ENCODE measurements around the gene HOOK2. TPM values are rescaled to one million over a fixed set of nuclear protein-coding genes. Genes with fewer than 3 reads are reported as not detected.

HOOK2 gene
- total and polyA plus RNA-seq, 2 of the 13 experiments (the other 11 are each of a cell fraction or from before 2014, with no cell fraction given), result 9.2 to 12.9 TPM

GRCh38 chr19:12736995-12737834, 38.1 kb downstream of the HOOK2 start, which contains the start of gene GET3 (continued):
- peak; percentile 49; the same call in 1 of the 2 replicates for TF ChIP-seq ZNF281 (CRISPR knock-in tag; IDR thresholded peaks at IDR 0.05; ENCODE audit: borderline replicate concordance)
- TF ChIP-seq YEATS2 (CRISPR knock-in tag; IDR thresholded peaks at IDR 0.05; ENCODE audit: borderline replicate concordance), result peak; percentile 70
- TF ChIP-seq SCMH1 (CRISPR knock-in tag; IDR thresholded peaks at IDR 0.05; ENCODE audit: borderline replicate concordance), result no peak
- TF ChIP-seq MYPOP (CRISPR knock-in tag; IDR thresholded peaks at IDR 0.05), result peak; percentile 67; the same call in 1 of the 2 replicates
- no peak for TF ChIP-seq ZNF660 (CRISPR knock-in tag; IDR thresholded peaks at IDR 0.05; ENCODE audit: borderline replicate concordance, low read depth)
- TF ChIP-seq SNAPC2 (CRISPR knock-in tag; IDR thresholded peaks at IDR 0.05), result no peak
- TF ChIP-seq ZNF652 (CRISPR knock-in tag; IDR thresholded peaks at IDR 0.05; ENCODE audit: borderline replicate concordance, low read depth), result no peak
- TF ChIP-seq ZNF264 (CRISPR knock-in tag; IDR thresholded peaks at IDR 0.05), result 0 out of 2 replicates have a peak, but pooled peaks have one; percentile 60
- peak; percentile 17 for TF ChIP-seq PCBP2 (optimal IDR thresholded peaks at IDR 0.05; ENCODE audit: low read depth, low read length, poor library complexity, severe bottlenecking)
- peak; percentile 38 for TF ChIP-seq ZNF280D (CRISPR knock-in tag; IDR thresholded peaks at IDR 0.05)
- TF ChIP-seq ZNF530 (CRISPR knock-in tag; IDR thresholded peaks at IDR 0.05; ENCODE audit: low read depth), result no peak
- no peak for TF ChIP-seq UBTF (CRISPR knock-in tag; IDR thresholded peaks at IDR 0.05)
- TF ChIP-seq ZNF639 (CRISPR knock-in tag; conservative IDR thresholded peaks at IDR 0.05), result no peak
- no peak for TF ChIP-seq TEF (CRISPR knock-in tag; IDR thresholded peaks at IDR 0.05)
- TF ChIP-seq SOX13 (IDR thresholded peaks at IDR 0.05), result no peak
- TF ChIP-seq SOX13 (CRISPR knock-in tag; conservative IDR thresholded peaks at IDR 0.05 in 1 of 2, IDR thresholded peaks at IDR 0.05 in 1 of 2), result no peak

All from HepG2 (cell line).